ENCODE measurements around the gene GLTPD2. TPM values are rescaled to one million over a fixed set of nuclear protein-coding genes. Genes with fewer than 3 reads are reported as not detected.

GLTPD2 gene
- total and polyA plus RNA-seq, 2 donors from 2014 or later: 0.35 to 12.5 TPM

- Histone ChIP-seq H3K4me3 (ENCODE audit: low read length in 3 of 3) (peak overlapping the region; percentile 83 to 92 (median 86)), H3K36me3 (ENCODE audit: control insufficient read depth in 2 of 3, insufficient read depth in 3 of 3, low read length in 3 of 3) (no peaks in the 10 kb centered on the region), H3K9me3 (ENCODE audit: control insufficient read depth in 2 of 3, insufficient read depth in 1 of 3, low read length in 3 of 3) (no peaks in the 10 kb centered on the region), H3K4me1 (ENCODE audit: control insufficient read depth in 2 of 3, insufficient read depth in 2 of 3, low read depth in 1 of 3, low read length in 3 of 3) (peaks cover 0 to 20% (median 12%) of the 10 kb centered on the region in 3 donors), H3K27ac (ENCODE audit: low read depth in 2 of 2, low read length in 2 of 2) (peak overlapping the region; percentile 92 to 93), H3K27me3 (ENCODE audit: control insufficient read depth, insufficient read depth, low read length) (peaks cover 5% of the 10 kb centered on the region), H3K9ac (ENCODE audit: low read length in 3 of 3) (peak overlapping the region; percentile 64 to 82 (median 80))
- TF ChIP-seq CTCF (IDR thresholded peaks at IDR 0.05; ENCODE audit: borderline replicate concordance, extremely low read depth, insufficient read depth): no peak
- intact Hi-C loops (cut with DNase I): no loop called here
- FAIRE-seq (no peak), DNase-seq (no peak)
These were observed 1.9 kb downstream of the GLTPD2 start for GRCh38 chr17:4790705-4791088.

GRCh38 chr17:4795168-4795567, 6.4 kb downstream of the GLTPD2 start:
- H3K27ac ChIP-seq (ENCODE audit: low read depth in 2 of 2, low read length in 2 of 2): no peak overlapping the region
- TF ChIP-seq CTCF (IDR thresholded peaks at IDR 0.05; ENCODE audit: borderline replicate concordance, extremely low read depth, insufficient read depth): no peak

GRCh38 chr17:4796552-4796920, 7.8 kb downstream of the GLTPD2 start:
- H3K9ac ChIP-seq (ENCODE audit: low read length in 3 of 3): peak overlapping the region; percentile 76 to 96 (median 81)
- H3K4me1 ChIP-seq (ENCODE audit: control insufficient read depth in 2 of 3, insufficient read depth in 2 of 3, low read depth in 1 of 3, low read length in 3 of 3): peaks cover 0 to 7% (median 0%) of the 10 kb centered on the region in 3 donors
- peak in 1 of 5 donors; percentile 60 for DNase-seq
- peak overlapping the region; percentile 52 to 71 for H3K27ac ChIP-seq (ENCODE audit: low read depth in 2 of 2, low read length in 2 of 2)
- no peaks in the 10 kb centered on the region for H3K9me3 ChIP-seq (ENCODE audit: control insufficient read depth in 2 of 3, insufficient read depth in 1 of 3, low read length in 3 of 3)
- no peak for TF ChIP-seq CTCF (IDR thresholded peaks at IDR 0.05; ENCODE audit: borderline replicate concordance, extremely low read depth, insufficient read depth)
- intact Hi-C loops (cut with DNase I): no loop called here
- no peaks in the 10 kb centered on the region for H3K27me3 ChIP-seq (ENCODE audit: control insufficient read depth, insufficient read depth, low read length)
- no peak for FAIRE-seq
- peaks cover 5 to 20% (median 13%) of the 10 kb centered on the region in 3 donors for H3K36me3 ChIP-seq (ENCODE audit: control insufficient read depth in 2 of 3, insufficient read depth in 3 of 3, low read length in 3 of 3)
- H3K4me3 ChIP-seq (ENCODE audit: low read length in 3 of 3): peak overlapping the region; percentile 95 to 100 (median 96)

More at GRCh38 chr17:4795168-4795567, 6.4 kb downstream of the GLTPD2 start:
- DNase-seq (no peak), FAIRE-seq (no peak)
- H3K9me3 ChIP-seq (ENCODE audit: control insufficient read depth in 2 of 3, insufficient read depth in 1 of 3, low read length in 3 of 3): no peaks in the 10 kb centered on the region
- peaks cover 0 to 12% (median 4%) of the 10 kb centered on the region in 3 donors for H3K4me1 ChIP-seq (ENCODE audit: control insufficient read depth in 2 of 3, insufficient read depth in 2 of 3, low read depth in 1 of 3, low read length in 3 of 3)
- intact Hi-C loops (cut with DNase I): no loop called here
- H3K36me3 ChIP-seq (ENCODE audit: control insufficient read depth in 2 of 3, insufficient read depth in 3 of 3, low read length in 3 of 3): peaks cover 5 to 20% (median 13%) of the 10 kb centered on the region in 3 donors
- H3K9ac ChIP-seq (ENCODE audit: low read length in 3 of 3): no peak overlapping the region
- H3K27me3 ChIP-seq (ENCODE audit: control insufficient read depth, insufficient read depth, low read length): no peaks in the 10 kb centered on the region
- H3K4me3 ChIP-seq (ENCODE audit: low read length in 3 of 3): peak overlapping the region in 1 of 3 donors; percentile 100

Measured in kidney (tissue), 14 donors.